GM18505 (cell line): ENCODE data around the gene TUBB2B.
A peak's percentile ranks its signal among the peaks of the same experiment; 100 is the strongest.

ENCODE experiments used
- ATAC-seq: cut with Tn5 transposase; IDR thresholded peaks from one replicate; pipeline ENCODE4 v1.9.1; 2021; ENCODE audit not compliant: unreplicated experiment
- POLR2A ChIP-seq: IDR thresholded peaks from 4 replicates; pipeline ENCODE4 v1.6.1; 2011; ENCODE audit warnings: borderline replicate concordance; ENCODE audit not compliant: insufficient read depth, insufficient read length; ENCODE audit errors: extremely low read depth

The TUBB2B gene

GRCh38 chr6:3227363-3228045 is at the start of gene TUBB2B:
Gene TUBB2B, minus strand, starts transcription at chr6:3227653. Its CDS starts 110 bp downstream, at chr6:3227543.
- TF ChIP-seq POLR2A = peak; percentile 18
- ATAC-seq = no peak

- ATAC-seq = no peak
- TF ChIP-seq POLR2A = no peak
Observed at GRCh38 chr6:3277251-3277650, 49.8 kb upstream of the TUBB2B start.

DNA sequence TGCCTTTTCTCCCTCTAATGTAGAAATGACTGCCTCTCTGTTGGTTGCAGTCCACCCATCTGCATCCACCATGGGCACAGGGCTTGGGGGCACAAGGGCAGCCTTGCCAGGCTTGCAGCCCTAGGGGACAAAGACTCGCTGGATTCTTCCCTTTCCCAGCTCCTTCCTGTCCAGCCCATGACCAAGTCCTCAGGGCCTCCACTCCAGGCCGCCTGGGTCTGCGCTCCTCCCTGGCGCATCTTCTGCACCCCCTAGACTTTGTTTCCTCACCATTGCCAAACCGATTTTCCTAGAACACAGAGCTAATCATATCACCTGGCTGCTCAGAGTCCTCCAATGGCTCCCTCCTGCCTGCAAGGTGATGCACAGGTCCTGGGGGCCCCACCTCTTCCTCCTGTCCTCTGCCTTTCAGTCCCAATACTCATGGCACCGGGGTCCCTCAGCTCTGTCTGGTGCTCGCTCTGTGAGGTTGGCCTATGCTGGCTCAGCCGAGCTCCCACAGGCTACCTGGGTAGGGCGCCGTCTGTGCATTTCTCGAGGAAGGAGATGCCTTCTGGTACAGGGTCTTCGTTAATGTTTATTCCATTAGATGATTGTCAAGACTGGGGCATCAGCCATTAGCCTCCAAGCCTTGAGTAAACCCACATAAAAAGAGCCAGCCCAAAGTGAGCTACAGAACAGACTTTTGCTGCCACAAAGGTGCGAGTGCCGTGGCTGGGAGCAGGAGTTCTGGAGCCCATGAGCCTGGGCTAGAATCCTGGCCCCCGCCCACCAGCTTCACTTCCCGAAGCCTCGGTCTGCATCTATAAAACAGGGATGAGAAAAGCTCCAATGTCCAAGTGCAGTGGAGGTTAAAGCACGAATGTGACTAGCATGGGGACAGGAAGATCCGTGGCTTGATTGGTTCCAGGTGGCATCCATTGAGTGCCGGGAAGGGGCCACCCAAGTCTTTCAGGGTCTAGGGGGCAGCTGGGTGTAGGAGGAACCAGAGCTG is 49.0 kb upstream of the TUBB2B start:
- no peak for ATAC-seq

GRCh38 chr6:3273707-3274521 is 46.5 kb upstream of the TUBB2B start:
- ATAC-seq = no peak
- no peak for TF ChIP-seq POLR2A

More for the DNA sequence above, 49.0 kb upstream of the TUBB2B start:
- TF ChIP-seq POLR2A = no peak

- no peak for TF ChIP-seq POLR2A
- ATAC-seq = no peak
Observed at GRCh38 chr6:3272911-3273547, 45.6 kb upstream of the TUBB2B start.

DNA sequence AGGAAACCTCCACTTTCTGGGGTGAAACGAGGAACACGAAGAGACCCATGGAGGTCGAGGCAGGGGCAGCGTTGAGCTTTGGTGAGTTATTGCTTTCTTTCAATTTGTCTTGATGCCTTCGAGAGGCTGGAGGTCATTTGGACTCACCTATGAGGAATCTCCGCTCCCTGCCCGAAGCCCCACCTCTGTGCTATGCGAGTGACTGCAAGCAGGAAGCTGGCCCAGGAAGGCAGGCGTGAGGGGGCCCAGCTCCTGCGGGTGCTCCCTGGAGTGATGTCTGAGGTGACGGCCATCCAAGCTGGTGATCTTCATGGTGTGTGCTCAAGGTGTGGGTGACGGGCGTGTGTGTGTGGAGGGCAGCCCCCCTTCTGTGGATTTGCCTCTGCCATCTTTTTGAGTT is 44.3 kb upstream of the TUBB2B start:
- no peak for TF ChIP-seq POLR2A
- ATAC-seq = no peak

DNA sequence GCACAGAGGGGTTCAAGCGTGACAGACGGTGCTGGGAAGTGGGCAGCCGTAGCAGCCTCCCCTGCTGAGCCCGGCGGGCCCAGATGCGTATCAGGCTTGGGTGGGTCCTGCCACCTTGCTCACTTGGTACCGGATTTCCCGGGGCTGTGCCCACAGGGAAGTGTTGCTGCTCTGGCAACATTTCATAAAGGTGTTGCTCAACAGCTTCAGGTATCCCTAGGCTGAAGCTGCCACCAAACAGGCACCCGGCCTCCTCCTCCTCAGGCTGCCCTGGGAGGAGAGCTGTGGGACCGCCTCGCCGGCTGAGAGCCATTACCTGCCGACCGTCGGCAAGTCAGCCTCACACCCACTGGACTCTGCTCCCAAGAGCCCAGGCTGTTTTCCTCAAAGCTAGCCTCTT is 42.8 kb upstream of the TUBB2B start:
- no peak for TF ChIP-seq POLR2A
- no peak for ATAC-seq

- TF ChIP-seq POLR2A = no peak
- ATAC-seq = no peak
Observed at GRCh38 chr6:3269281-3269975, 42.0 kb upstream of the TUBB2B start.

GRCh38 chr6:3268680-3269079 is 41.2 kb upstream of the TUBB2B start:
- TF ChIP-seq POLR2A = no peak
- no peak for ATAC-seq

GRCh38 chr6:3267162-3267561 is 39.7 kb upstream of the TUBB2B start:
- no peak for ATAC-seq
- no peak for TF ChIP-seq POLR2A

DNA sequence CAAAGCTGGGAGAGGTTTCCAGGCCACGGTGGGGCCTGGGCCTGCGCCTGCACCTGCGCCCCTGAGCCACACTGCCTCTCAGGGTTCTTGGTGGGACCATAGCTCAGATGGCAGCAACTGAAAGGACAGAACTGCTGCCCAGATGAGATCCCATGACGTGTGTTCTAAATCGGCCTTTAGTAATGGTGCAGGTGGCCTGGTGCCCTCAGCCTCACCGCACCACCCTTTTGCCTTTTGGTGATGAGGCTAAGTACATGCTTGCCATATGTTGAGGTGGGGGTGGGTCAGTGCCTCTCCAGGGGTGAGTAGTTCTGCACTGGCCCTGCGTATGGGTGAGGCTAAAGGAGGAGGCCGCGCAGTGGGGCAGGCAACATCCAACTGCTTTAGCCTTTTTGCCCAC is 38.7 kb upstream of the TUBB2B start:
- no peak for ATAC-seq
- TF ChIP-seq POLR2A = no peak

- TF ChIP-seq POLR2A = no peak
- no peak for ATAC-seq
Observed at GRCh38 chr6:3265671-3266070, 38.2 kb upstream of the TUBB2B start.
